GM19035 (cell line): ENCODE results near the gene BCR.
"Not testable (repeated sequence)": the region's sequence is repeated elsewhere in the genome, so short reads cannot be mapped to it uniquely, and the experiment has no call there.

Experiments
- ATAC-seq: cut with Tn5 transposase; IDR thresholded peaks from one replicate; pipeline ENCODE4 v1.9.1; 2021; ENCODE audit not compliant: unreplicated experiment

Gene BCR

DNA sequence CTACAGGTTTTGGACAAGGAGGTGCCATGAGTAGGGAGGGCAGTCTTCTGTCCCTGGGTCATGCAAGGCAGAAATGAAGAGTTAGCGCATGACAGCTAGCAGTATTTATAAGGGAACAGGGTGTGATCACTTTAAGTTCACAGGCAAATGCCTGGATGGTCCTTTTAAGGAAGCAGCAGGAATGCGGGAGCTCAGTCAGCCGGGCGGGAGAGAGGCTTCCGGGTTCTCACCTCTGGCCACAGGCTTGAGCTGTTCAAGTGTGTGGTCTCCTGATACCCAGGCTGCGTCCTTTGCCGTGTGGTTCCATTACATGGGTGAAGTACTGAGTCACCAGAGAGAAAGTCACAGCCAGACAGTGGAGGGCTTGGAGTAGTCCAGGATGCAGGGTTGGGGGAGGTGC is 105.4 kb downstream of the BCR start:
- no peak for ATAC-seq

GRCh38 chr22:23286296-23286695 is 106.0 kb downstream of the BCR start:
- ATAC-seq: no peak

- no peak for ATAC-seq
These were observed 107.1 kb downstream of the BCR start for GRCh38 chr22:23287136-23288095.

- ATAC-seq: no peak
These were observed 108.2 kb downstream of the BCR start for GRCh38 chr22:23288301-23289129.

GRCh38 chr22:23289130-23289503 is 108.8 kb downstream of the BCR start:
- ATAC-seq: no peak

DNA sequence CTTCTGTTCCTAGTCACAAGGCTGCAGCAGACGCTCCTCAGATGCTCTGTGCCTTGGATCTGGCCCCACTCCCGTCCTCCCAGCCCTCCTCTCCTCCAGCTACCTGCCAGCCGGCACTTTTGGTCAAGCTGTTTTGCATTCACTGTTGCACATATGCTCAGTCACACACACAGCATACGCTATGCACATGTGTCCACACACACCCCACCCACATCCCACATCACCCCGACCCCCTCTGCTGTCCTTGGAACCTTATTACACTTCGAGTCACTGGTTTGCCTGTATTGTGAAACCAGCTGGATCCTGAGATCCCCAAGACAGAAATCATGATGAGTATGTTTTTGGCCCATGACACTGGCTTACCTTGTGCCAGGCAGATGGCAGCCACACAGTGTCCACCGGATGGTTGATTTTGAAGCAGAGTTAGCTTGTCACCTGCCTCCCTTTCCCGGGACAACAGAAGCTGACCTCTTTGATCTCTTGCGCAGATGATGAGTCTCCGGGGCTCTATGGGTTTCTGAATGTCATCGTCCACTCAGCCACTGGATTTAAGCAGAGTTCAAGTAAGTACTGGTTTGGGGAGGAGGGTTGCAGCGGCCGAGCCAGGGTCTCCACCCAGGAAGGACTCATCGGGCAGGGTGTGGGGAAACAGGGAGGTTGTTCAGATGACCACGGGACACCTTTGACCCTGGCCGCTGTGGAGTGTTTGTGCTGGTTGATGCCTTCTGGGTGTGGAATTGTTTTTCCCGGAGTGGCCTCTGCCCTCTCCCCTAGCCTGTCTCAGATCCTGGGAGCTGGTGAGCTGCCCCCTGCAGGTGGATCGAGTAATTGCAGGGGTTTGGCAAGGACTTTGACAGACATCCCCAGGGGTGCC is 109.8 kb downstream of the BCR start:
- ATAC-seq: no peak

- no peak for ATAC-seq
These were observed 111.6 kb downstream of the BCR start for GRCh38 chr22:23291806-23292452.

- ATAC-seq: no peak
These were observed 112.4 kb downstream of the BCR start for GRCh38 chr22:23292453-23293350.

DNA sequence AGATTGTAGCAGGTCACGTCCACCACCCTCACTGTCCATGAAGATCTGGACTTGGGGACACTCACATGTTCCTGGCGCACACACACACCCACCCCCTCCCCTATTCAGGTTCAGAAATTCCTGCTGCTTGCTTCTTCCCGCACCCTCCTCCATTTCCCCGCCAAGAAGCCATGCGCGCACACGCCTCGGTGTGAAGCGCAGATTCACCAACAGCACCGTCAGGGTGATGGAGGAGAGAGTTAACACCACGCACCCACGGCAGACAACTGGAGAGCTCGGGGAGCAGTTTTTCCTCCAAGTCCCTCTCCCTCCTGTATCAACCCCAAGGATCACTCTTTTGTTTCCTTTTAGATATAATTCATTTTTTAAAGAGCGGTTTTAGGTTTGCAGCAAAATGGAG is 113.4 kb downstream of the BCR start:
- no peak for ATAC-seq

GRCh38 chr22:23294221-23294620 is 113.9 kb downstream of the BCR start:
- no peak for ATAC-seq

- ATAC-seq: no peak
These were observed 120.2 kb downstream of the BCR start for GRCh38 chr22:23300476-23300875.

DNA sequence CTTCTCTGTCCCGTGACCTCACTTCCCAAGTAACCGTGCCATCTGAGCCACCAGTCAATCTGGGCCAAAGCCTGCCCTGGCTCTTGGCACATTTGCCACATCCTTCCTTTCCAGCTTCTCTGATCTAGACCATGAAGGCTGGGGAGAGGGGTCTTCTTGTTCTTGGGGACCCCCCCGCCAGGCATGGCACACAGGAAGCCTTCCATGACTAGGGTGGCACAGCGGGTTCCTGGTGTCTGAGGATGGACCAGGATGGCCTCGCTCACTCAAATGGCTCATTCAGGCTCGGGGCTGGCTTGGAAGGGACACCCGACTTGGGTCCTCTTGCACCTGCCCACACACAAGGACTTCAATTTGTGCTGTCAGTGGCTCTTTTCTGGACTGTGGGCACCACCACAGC is 121.3 kb downstream of the BCR start:
- no peak for ATAC-seq

- ATAC-seq: no peak
These were observed 122.1 kb downstream of the BCR start for GRCh38 chr22:23302171-23303002.

DNA sequence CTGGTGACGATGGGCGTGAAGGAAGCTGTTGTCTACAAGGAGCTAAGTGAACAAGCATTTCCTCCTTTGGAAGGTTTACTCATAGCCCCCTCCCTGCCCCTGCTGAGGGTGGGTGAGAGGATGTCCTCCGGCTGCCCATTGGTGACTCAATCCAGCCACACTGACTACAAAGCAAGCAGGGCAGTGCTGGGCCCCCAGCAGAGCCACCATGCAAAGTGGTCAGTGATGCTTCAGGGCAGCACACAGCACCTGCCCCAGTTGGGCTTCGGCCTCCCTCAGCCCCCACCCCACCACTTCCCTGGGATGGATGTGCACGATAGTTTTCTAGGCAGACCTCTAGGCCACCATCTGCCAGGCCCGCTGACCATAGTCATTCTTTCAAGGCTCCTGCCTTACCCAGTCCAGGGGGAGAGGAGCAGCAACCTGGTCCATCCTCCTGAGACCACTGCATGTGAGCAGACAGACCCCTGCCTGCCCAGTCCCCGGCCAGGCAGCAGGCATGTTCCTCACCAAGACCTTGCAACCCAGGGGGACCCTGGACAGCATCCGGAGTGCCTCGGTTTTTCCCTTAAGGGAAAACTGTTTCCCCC is 125.1 kb downstream of the BCR start:
- no peak for ATAC-seq

GRCh38 chr22:23305922-23306374 is 125.6 kb downstream of the BCR start:
- no peak for ATAC-seq

- ATAC-seq: no peak
These were observed 126.2 kb downstream of the BCR start for GRCh38 chr22:23306438-23306921.

DNA sequence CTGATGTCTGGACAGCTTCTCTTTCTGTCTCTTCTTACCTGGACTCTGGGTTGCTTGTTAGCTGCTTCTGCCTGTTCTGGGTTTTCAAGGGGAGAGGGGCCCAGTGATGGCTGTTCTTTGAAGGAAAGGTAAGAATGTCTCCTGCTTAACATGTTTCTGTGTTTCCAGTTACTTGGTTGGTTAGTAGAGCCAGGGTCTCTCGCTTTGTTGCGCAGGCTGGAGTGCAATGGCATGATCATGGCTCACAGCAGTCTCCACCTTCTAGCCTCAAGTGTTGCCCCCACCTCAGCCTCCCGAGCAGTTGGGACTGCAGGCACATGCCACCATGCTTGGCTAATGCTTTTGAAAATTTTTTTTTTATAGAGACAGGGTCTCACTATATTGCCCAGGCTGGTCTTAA is 126.6 kb downstream of the BCR start:
- no peak for ATAC-seq

GRCh38 chr22:23307511-23307910 is 127.2 kb downstream of the BCR start:
- not testable (repeated sequence) for ATAC-seq
